GM12801 (cell line): Measurements from ENCODE around the gene WFDC6.

Experiments used
- CTCF ChIP-seq: IDR thresholded peaks from one replicate; pipeline ENCODE4 v1.5.1; 2011; ENCODE audit warnings: control low read depth; ENCODE audit not compliant: insufficient read length; ENCODE audit errors: extremely low read depth

Gene WFDC6

GRCh38 chr20:45484676-45485075 is 54.6 kb downstream of the WFDC6 start:
- TF ChIP-seq CTCF, result no peak
